ENCODE results near the gene STARD3. TPM values are rescaled to one million over a fixed set of nuclear protein-coding genes. Genes with fewer than 3 reads are reported as not detected.

The STARD3 gene
- total RNA-seq, 1 experiment from 2014 or later: 2,579 TPM

GRCh38 chr17:39600288-39600996 is 36.5 kb upstream of the STARD3 start:
- Mint-ChIP-seq H3K36me3 (ENCODE audit: insufficient read depth, unreplicated experiment) (peaks cover 24% of the 10 kb centered on the region), H3K4me1 (ENCODE audit: low read depth, unreplicated experiment) (peaks cover 24% of the 10 kb centered on the region), H3K9me3 (ENCODE audit: low read depth, unreplicated experiment) (no peaks in the 10 kb centered on the region), H3K27ac (ENCODE audit: unreplicated experiment) (no peak overlapping the region), H3K27me3 (ENCODE audit: unreplicated experiment) (peaks cover 100% of the 10 kb centered on the region), H3K4me3 (ENCODE audit: low read depth, unreplicated experiment) (no peak overlapping the region)
- CTCF ChIA-PET: interaction anchor here (0.5 to 76.7 kb wide), 7 partner anchors 14 to 1150 kb away, joined by 3 to 42089 read pairs (median 3); partner anchors contain the start of genes ERBB2, GRB7, MIEN1 and PGAP3
- no peak for DNase-seq
- intact Hi-C loops (cut with micrococcal nuclease; ENCODE audit: unreplicated experiment): no loop called here
- BruUV-seq (replicated peaks): no TSS peak
- TF ChIP-seq, protein P1, sequence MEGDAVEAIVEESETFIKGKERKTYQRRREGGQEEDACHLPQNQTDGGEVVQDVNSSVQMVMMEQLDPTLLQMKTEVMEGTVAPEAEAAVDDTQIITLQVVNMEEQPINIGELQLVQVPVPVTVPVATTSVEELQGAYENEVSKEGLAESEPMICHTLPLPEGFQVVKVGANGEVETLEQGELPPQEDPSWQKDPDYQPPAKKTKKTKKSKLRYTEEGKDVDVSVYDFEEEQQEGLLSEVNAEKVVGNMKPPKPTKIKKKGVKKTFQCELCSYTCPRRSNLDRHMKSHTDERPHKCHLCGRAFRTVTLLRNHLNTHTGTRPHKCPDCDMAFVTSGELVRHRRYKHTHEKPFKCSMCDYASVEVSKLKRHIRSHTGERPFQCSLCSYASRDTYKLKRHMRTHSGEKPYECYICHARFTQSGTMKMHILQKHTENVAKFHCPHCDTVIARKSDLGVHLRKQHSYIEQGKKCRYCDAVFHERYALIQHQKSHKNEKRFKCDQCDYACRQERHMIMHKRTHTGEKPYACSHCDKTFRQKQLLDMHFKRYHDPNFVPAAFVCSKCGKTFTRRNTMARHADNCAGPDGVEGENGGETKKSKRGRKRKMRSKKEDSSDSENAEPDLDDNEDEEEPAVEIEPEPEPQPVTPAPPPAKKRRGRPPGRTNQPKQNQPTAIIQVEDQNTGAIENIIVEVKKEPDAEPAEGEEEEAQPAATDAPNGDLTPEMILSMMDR (IDR thresholded peaks at IDR 0.05; ENCODE audit: unreplicated experiment): no peak

- Mint-ChIP-seq H3K9me3 (ENCODE audit: low read depth, unreplicated experiment) (no peaks in the 10 kb centered on the region), H3K4me1 (ENCODE audit: low read depth, unreplicated experiment) (peaks cover 31% of the 10 kb centered on the region), H3K36me3 (ENCODE audit: insufficient read depth, unreplicated experiment) (peaks cover 22% of the 10 kb centered on the region), H3K27ac (ENCODE audit: unreplicated experiment) (no peak overlapping the region), H3K27me3 (ENCODE audit: unreplicated experiment) (peaks cover 100% of the 10 kb centered on the region), H3K4me3 (ENCODE audit: low read depth, unreplicated experiment) (no peak overlapping the region)
- CTCF ChIA-PET: interaction anchor here (0.9 to 76.7 kb wide), 5 partner anchors 15 to 89 kb away, joined by 3 to 42089 read pairs (median 6); partner anchors contain the start of genes ERBB2, GRB7, MIEN1 and PGAP3
- BruUV-seq (replicated peaks): no TSS peak
- TF ChIP-seq, protein P1 (IDR thresholded peaks at IDR 0.05; ENCODE audit: unreplicated experiment): no peak
- DNase-seq: no peak
- intact Hi-C loops (cut with micrococcal nuclease; ENCODE audit: unreplicated experiment): no loop called here
These were observed 35.8 kb upstream of the STARD3 start for GRCh38 chr17:39600997-39601597.

DNA sequence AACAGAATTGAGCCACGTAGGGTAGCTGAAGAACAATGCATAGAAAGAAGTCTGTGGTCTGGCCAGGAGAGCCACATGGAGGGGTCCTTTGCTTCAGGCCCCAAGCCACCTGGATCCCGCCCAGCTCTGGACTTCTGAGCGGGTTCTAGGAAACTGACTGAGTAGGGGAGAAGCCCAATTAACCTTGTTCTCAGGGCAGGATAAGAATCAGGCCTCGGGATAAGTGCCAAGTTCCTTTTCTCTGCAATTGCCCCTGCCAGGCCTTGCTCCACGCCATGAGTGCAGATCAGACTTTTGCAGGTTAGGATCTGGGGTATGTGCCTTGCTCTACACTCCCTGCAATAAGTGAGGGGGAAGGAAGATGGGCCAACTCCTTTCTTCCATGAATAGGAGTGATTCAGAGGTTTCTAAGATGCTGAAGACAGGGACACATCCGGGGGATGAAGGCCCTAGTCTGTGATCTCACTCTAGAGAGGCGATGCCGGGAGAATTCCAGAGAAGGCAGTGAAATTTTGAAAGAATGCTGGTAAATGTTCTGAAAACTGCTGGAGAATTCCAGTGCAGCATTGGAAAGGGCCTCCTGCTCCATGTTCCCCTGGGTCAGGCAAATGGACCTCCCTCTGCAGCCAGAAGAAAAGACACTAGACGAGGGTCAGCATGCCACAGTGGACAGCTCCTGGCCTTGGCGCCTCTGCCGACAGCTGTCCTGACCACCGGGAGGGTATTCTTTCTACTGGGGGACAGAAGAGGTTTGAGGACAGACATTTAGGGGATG is 35.0 kb upstream of the STARD3 start:
- CTCF ChIA-PET: interaction anchor here (0.6 to 76.7 kb wide), 5 partner anchors 22 to 547 kb away, joined by 3 to 42089 read pairs (median 6); partner anchors contain the start of genes ERBB2, GRB7, GSDMA and MIEN1
- Mint-ChIP-seq H3K4me1 (ENCODE audit: low read depth, unreplicated experiment) (peaks cover 39% of the 10 kb centered on the region), H3K27ac (ENCODE audit: unreplicated experiment) (no peak overlapping the region), H3K36me3 (ENCODE audit: insufficient read depth, unreplicated experiment) (peaks cover 30% of the 10 kb centered on the region), H3K4me3 (ENCODE audit: low read depth, unreplicated experiment) (no peak overlapping the region), H3K27me3 (ENCODE audit: unreplicated experiment) (peaks cover 100% of the 10 kb centered on the region), H3K9me3 (ENCODE audit: low read depth, unreplicated experiment) (no peaks in the 10 kb centered on the region)
- DNase-seq: no peak
- BruUV-seq (replicated peaks): no TSS peak
- TF ChIP-seq, protein P1 (IDR thresholded peaks at IDR 0.05; ENCODE audit: unreplicated experiment): no peak
- intact Hi-C loops (cut with micrococcal nuclease; ENCODE audit: unreplicated experiment): loop anchor here (2.0 kb wide), 1 partner anchor 15 kb away; no protein-coding TSS in a partner anchor

All from Calu3 (cell line).